ENCODE measurements around the gene RETN.

The RETN gene

GRCh38 chr19:7678971-7679751, 10.3 kb downstream of the RETN start:
- no peaks in the 10 kb centered on the region for H3K9me3 ChIP-seq (ENCODE audit: severe bottlenecking)
- no peak for TF ChIP-seq CTCF (IDR thresholded peaks at IDR 0.05; ENCODE audit: poor library complexity, severe bottlenecking)
- H3K36me3 ChIP-seq (ENCODE audit: low read depth): peaks cover 12% of the 10 kb centered on the region
- H3K27ac ChIP-seq (ENCODE audit: poor library complexity, severe bottlenecking): no peak overlapping the region
- DNase-seq (ENCODE audit: low spot score) (no peak), ATAC-seq (ENCODE audit: low read depth) (no peak)
- no peak overlapping the region for H3K4me3 ChIP-seq (ENCODE audit: severe bottlenecking)
- no peaks in the 10 kb centered on the region for H3K27me3 ChIP-seq (ENCODE audit: insufficient read depth, poor library complexity, severe bottlenecking)
- H3K4me1 ChIP-seq (ENCODE audit: insufficient read depth, poor library complexity, severe bottlenecking): no peaks in the 10 kb centered on the region

GRCh38 chr19:7679771-7680605, 11.1 kb downstream of the RETN start:
- no peak for TF ChIP-seq CTCF (IDR thresholded peaks at IDR 0.05; ENCODE audit: poor library complexity, severe bottlenecking)
- no peak overlapping the region for H3K27ac ChIP-seq (ENCODE audit: poor library complexity, severe bottlenecking)

GRCh38 chr19:7680606-7681339, 11.9 kb downstream of the RETN start, which contains the start of gene TRAPPC5:
TRAPPC5 (plus strand) TSS chr19:7680833; CDS start chr19:7682254, 1,421 bp downstream.
- no peaks in the 10 kb centered on the region for H3K9me3 ChIP-seq (ENCODE audit: severe bottlenecking)
- H3K4me3 ChIP-seq (ENCODE audit: severe bottlenecking): peak within 1 kb of the TSS; percentile 84
- H3K27ac ChIP-seq (ENCODE audit: poor library complexity, severe bottlenecking): peak within 1 kb of the TSS; percentile 37
- H3K4me1 ChIP-seq (ENCODE audit: insufficient read depth, poor library complexity, severe bottlenecking): no peaks in the 10 kb centered on the region
- H3K27me3 ChIP-seq (ENCODE audit: insufficient read depth, poor library complexity, severe bottlenecking): no peaks in the 10 kb centered on the region
- DNase-seq (ENCODE audit: low spot score): no peak
- peaks cover 12% of the 10 kb centered on the region for H3K36me3 ChIP-seq (ENCODE audit: low read depth)
- peak; percentile 65 for ATAC-seq (ENCODE audit: low read depth)
- TF ChIP-seq CTCF (IDR thresholded peaks at IDR 0.05; ENCODE audit: poor library complexity, severe bottlenecking): peak; percentile 95

More at GRCh38 chr19:7679771-7680605, 11.1 kb downstream of the RETN start:
- H3K27me3 ChIP-seq (ENCODE audit: insufficient read depth, poor library complexity, severe bottlenecking): no peaks in the 10 kb centered on the region
- DNase-seq (ENCODE audit: low spot score): no peak
- no peaks in the 10 kb centered on the region for H3K4me1 ChIP-seq (ENCODE audit: insufficient read depth, poor library complexity, severe bottlenecking)
- peak overlapping the region; percentile 84 for H3K4me3 ChIP-seq (ENCODE audit: severe bottlenecking)
- peaks cover 12% of the 10 kb centered on the region for H3K36me3 ChIP-seq (ENCODE audit: low read depth)
- ATAC-seq (ENCODE audit: low read depth): no peak
- H3K9me3 ChIP-seq (ENCODE audit: severe bottlenecking): no peaks in the 10 kb centered on the region

GRCh38 chr19:7681340-7682174, 12.7 kb downstream of the RETN start:
- H3K27ac ChIP-seq (ENCODE audit: poor library complexity, severe bottlenecking): peak overlapping the region; percentile 37
- ATAC-seq (ENCODE audit: low read depth) (peak; percentile 60), DNase-seq (ENCODE audit: low spot score) (no peak)
- H3K36me3 ChIP-seq (ENCODE audit: low read depth): peaks cover 12% of the 10 kb centered on the region
- H3K27me3 ChIP-seq (ENCODE audit: insufficient read depth, poor library complexity, severe bottlenecking): no peaks in the 10 kb centered on the region
- TF ChIP-seq CTCF (IDR thresholded peaks at IDR 0.05; ENCODE audit: poor library complexity, severe bottlenecking): peak; percentile 47
- no peaks in the 10 kb centered on the region for H3K4me1 ChIP-seq (ENCODE audit: insufficient read depth, poor library complexity, severe bottlenecking)
- H3K9me3 ChIP-seq (ENCODE audit: severe bottlenecking): no peaks in the 10 kb centered on the region
- H3K4me3 ChIP-seq (ENCODE audit: severe bottlenecking): peak overlapping the region; percentile 84
